Measurements from ENCODE around the gene PTPRN2.
"Not testable (repeated sequence)": the region's sequence is repeated elsewhere in the genome, so short reads cannot be mapped to it uniquely, and the experiment has no call there.

PTPRN2 gene

DNA sequence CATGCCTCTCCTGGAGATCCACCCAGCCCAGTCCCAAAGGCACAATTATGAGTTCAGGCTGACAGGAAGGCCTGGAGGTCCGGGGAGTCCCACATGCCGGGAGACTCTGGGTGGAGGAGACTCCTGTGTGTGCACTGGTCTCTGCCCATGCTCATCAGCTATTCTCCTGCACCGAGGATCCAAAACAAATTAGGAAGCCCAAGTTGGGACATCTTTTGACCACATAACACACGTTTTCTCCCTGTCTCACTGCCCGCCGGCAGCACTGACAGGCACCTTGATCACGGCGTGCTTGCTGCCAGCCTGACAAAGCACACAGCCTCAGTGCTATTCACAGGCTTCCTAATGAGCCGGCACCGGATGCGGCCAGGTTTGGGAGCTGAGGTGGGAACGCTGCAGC, 412.7 kb downstream of the PTPRN2 start:
- DNase-seq (ENCODE audit: low spot score): no peak

DNA sequence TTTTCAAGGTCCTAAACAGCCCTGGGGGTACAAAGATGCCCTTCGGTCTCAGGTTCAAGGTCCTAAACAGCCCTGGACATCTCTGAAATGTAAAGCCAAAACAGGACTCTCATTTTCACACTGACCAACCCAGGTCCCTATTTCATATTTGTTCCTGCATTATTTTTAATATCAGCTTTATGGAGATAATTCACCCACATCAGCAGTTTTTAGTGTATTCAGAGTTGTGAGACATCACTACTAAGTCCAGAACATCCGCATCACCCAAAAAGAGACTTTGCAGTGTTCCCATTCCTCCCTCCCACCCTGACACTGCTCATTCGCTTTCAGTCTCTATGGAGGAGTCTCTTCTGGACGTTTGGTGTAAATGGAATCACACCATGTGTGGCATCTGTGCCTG, 420.2 kb downstream of the PTPRN2 start:
- DNase-seq (ENCODE audit: low spot score): no peak

DNA sequence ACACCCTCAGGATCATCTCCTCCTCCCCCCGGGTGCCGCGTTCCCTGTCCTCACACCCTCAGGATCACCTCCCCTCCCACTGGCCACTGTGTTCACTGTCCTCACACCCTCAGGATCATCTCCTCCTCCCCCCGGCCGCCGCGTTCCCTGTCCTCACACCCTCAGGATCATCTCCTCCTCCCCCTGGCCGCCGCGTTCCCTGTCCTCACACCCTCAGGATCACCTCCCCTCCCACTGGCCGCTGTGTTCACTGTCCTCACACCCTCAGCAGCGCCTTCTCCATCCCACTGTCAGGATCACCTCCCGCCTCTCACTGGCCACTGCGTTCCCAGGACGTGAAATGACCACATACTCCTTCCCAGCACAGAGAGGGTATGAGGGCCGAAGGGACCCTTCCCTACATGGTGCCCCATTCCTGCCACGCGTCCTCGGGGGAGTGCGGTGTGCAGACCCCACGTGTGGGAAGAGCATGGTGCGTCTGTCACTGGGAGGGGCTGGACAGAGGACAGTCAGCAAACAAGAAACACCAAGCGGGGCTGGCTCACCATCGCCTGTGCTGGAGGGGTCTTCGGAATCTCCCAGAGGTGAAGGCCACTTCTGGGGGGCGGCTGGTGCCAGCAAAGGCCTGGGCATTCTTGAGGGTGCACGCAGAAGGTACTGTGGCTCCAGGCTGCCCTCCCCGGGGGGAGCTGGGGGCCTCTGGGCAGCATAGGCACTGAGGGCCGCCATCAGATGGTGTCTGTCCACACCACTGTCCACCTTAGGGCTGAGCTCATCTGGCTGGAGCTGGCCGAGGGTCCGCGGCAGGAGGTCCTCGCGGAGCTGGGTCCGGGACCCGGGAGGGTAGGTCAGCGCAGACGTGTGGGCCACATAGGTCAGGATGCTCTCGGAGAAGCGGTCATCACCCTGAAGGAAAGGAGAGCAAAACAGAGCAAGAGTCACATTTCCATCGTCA, 421.0 kb downstream of the PTPRN2 start:
- no peak for DNase-seq (ENCODE audit: low spot score)

DNA sequence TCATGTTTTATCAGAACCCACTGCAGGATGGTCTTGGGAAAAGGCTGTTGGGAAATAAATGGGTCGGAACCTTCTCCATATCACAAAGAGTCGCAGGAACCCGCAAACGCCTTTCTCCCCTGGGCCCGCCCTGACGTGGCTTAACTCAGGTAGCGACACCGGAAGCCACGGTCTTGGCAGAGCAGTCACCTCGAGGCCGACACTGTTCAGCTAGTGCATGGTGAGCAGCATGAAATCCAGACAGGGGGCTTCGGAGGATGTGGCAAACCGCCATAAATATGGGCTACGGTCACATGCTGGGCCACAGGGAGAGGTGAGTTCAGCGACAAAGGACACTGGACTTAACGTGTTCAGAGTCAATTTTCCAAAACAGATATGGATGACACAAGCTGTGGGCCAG, 421.9 kb downstream of the PTPRN2 start:
- no peak for DNase-seq (ENCODE audit: low spot score)

- DNase-seq (ENCODE audit: low spot score): no peak
Observed at GRCh38 chr7:158164101-158165095, 423.2 kb downstream of the PTPRN2 start.

DNA sequence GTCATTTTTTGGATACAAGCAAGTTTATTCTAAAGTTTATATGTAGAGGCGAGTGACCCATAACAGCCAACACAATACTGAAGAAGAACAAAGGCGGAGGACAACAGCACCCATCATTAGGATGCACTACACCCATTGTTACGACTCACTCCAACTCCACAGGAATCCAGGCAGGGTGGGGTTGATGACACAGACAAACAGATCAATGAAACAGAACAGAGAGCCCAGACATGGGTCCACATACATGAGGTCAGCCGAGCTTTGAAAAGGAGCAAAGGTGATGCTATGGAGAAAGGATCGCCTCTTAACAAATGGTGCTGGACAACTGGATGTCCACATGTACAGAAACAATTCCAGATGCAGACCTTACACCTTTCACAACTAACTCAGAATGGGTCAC, 426.4 kb downstream of the PTPRN2 start:
- no peak for DNase-seq (ENCODE audit: low spot score)

DNA sequence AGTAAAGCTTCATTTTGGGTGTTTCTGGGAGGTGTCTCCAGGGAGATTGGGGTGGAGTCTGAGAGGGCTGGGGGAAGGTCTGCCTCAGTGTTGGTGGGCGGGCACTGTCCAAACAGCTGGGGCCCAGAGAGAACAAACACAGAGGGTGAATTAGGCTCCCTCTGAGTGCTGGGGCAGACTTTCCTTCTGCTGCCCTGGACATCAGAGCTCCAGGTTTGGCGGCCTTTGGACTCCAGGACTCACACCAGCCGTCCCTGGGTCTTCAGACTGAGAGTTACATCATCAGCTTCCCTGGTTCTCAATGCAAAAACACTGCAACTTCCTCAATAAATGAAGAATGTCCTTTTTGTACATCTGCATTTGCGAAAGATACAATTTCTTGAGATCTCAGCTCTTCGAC, 427.4 kb downstream of the PTPRN2 start:
- no peak for DNase-seq (ENCODE audit: low spot score)

GRCh38 chr7:158157460-158157859, 430.2 kb downstream of the PTPRN2 start:
- no peak for DNase-seq (ENCODE audit: low spot score)

- DNase-seq (ENCODE audit: low spot score): not testable (repeated sequence)
Observed at GRCh38 chr7:158151273-158151672, 436.4 kb downstream of the PTPRN2 start.

DNA sequence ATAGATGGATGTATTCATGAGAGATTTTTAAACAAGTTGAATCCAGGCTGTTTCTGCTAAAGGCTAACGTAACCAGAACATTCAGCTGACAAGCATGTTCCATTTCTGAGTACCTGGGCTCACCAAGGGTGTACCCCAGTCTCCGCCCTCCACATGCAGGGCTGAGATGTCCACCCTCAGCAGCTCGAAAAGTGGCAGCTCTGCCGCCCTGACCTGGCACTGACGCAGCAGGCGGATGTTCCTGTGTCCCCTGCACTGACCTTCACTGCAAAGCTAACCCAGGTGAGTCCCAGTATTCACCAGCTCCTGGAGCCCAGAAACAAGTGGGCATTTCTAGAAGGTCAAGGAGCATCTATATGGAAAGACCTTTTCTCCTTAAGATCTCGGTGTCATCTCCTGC, 437.4 kb downstream of the PTPRN2 start:
- no peak for DNase-seq (ENCODE audit: low spot score)

- DNase-seq (ENCODE audit: low spot score): not testable (repeated sequence)
Observed at GRCh38 chr7:158147431-158147830, 440.2 kb downstream of the PTPRN2 start.

GRCh38 chr7:158145370-158145769, 442.3 kb downstream of the PTPRN2 start:
- DNase-seq (ENCODE audit: low spot score): no peak

DNA sequence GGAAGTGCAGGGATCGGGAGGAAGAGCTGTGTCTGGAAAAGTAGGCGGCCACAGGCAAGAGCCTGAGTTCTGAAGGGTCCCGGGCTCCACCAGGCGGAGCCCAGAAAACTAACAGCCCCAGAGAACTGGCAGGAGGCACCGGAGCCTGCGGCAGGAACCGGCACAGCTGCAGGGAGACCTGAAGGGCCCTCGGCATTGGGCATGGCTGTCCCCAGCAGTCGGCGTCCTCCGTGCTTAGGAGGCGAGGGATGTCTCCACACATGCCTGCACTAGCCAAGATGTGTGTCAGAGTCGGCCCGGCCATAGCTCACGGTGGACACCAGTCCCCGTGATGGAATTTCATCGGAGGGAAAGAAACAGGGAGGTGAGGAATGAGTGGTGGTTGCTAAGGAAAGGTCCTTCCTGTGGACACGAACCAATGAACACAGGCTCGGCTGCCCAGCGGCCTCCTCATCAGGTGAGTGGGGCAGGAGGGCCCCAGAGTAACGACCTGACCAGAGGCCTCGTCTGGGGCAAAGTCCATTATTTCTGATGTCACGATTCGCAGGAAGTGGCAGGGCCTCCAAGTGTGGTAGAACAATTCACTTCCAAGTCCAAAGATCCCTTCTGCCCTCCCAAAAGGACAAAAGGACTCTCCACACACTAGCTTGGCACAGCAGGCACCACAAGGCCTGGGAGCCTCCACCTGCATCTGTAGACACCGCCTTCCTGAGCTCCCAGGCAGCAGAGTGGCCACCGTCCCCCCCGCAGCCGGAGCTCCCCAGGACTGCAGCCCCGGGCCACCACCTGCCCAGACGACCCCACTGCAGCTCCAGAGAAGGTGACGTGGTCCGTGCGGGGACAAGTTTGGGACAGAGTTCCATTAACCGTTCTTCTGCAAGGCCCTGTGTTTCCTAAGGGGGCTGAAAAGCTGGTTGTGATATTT, 444.2 kb downstream of the PTPRN2 start:
- DNase-seq (ENCODE audit: low spot score): no peak

DNA sequence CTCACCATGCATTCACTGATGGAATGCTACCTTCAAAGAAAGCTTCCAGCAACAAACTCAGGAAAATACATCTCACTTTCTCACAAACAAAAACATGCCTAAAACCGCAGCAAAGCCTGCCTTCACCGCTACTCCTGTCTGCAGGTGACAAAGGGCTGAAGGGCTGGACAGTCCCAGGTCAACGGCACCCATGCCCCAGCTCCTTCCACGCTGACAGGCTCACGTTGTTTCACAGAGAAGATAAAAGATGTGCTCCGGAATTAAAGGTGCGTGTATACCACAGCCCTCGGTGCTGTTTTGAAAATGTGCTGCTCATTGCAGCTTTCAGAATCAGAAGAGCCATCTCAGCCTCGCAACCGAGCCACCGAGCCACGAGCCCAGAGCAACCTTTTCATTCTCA, 445.0 kb downstream of the PTPRN2 start:
- DNase-seq (ENCODE audit: low spot score): no peak

DNA sequence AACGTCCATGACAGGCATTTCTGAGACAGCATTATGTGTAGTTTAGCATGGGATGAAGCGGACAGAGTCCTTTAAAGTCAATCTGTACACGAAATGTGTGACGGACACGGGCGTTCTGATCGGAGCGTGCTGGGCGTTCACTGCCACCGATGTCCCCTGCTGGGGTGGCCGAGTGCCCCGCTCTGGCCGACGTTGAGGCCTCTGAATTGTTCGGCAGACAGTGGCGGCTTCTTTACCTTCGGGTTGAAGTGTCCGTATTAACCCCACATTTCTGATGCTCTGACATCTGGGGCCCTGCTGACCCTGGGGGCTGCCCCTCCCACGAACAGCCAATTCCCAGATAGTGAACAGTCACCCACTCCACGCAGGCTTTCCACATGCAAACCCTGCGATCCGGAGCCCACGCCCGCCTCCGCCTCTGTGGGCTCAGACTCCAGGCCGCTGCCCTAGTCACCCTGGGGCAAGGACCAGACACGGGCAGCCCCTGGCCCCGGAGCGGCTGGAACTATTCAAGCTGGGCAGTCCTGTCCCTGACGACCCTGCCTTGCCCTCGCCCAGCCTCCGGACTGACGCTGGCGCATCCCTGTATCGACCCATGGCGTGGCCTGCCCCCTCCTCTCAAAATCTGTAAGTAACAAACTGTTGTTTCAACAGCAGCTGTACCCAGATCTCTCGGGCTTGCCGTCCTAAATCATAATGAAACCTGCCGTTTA, 445.7 kb downstream of the PTPRN2 start:
- DNase-seq (ENCODE audit: low spot score): no peak

- no peak for DNase-seq (ENCODE audit: low spot score)
Observed at GRCh38 chr7:158141221-158141582, 446.4 kb downstream of the PTPRN2 start.

DNA sequence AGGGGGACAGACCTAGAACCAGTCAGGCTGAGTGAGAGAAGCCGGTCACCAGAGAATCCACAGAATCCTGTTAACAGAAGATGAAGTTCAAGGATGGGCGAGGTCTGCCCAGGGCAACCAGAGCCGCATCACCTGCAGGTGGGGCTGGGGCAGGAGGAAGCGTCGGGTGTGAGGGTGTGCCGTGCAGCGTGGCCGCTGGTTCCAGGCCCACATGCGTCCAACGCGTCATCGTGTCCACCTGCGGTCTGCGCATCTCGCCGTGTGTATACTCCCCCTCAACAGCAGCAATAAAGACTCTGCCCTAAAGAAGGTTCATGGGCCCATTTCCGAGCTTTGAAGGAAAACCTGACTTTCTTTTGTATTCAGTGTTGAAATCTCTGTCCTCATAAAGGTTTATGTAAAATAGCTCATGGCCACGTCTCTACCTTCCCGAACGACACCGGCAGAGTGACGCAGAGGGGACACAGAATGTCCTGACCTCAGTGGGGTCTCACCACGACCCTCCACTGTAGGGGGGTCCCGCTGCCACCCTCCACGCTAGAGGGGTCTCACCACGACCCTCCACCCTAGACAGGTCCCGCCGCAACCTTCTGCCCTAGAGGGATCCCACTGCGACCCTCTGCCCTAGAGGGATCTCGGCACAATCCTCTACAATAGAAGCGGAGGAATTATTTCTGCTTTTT, 446.9 kb downstream of the PTPRN2 start:
- no peak for DNase-seq (ENCODE audit: low spot score)

DNA sequence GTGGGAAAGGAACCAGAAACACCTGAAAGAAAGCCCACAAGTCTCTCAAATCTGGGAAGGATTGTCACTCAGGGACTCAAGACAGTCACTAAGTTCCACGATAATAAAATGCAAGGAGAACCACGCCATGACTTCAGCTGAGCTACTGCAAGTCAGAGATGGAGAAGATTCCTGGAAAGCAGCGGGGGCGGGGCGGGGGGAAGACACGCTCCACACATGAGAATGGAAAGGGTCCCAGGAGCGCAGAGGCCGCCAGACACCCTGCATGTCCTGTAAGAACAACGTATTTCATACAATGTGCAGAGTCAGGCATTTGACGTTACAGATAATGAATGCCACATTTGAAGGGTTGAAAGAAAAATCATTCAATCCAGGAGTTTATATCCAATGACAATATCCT, 448.1 kb downstream of the PTPRN2 start:
- no peak for DNase-seq (ENCODE audit: low spot score)

DNA sequence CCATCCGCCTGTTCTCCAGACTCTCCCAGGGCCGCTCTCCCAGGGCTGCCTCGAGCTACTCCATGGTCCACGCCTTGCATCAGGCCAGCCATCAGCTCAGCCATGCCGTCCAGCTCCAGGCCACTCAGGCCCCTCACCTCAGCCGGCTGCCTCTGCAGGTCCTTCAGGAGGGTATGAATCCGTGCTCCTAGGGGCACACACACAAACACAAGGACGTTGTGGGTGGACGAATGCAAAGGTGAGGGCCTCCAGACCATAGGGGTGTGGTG, 449.4 kb downstream of the PTPRN2 start:
- DNase-seq (ENCODE audit: low spot score): no peak

DNA sequence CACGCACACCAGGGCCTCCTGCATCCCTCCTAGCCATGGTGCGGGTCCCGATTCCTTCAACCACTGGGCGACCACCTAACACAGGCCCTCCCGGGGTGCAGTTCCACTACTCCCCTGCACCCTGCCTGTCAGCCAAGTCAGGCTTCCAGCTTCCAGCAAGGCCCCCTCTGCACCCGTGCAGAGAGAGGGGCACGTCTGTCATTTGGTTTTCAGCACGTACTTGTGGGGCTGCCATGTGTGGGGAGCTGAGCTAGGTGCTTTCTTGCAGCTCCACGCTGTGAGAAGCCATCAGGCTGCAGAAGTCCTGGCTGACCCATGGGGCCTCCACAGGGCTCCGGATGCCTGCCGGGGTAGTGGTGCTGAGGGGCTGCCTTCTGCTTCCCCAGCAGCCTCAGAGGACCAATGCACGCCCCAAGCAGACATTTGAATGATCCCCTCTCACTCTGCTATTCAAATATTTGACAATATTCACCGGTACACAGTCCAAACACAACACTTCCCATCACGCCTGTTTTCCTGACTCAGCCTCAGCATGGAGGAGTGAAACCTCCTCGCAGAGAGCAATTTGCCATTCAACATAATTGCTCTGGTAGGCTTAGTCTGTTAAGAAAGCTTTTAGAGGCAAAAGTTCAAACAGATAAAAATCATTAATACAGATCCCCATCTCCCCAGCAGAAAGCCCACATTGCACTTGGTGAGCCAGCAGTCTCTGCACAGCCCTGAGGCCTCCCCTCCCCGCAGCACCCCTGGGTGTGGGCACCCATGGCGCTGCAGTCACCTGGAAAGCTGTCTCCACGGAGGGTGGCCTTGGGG, 449.9 kb downstream of the PTPRN2 start:
- no peak for DNase-seq (ENCODE audit: low spot score)
